ENCODE results near the gene RAD9A.

- TF ChIP-seq, protein P1, sequence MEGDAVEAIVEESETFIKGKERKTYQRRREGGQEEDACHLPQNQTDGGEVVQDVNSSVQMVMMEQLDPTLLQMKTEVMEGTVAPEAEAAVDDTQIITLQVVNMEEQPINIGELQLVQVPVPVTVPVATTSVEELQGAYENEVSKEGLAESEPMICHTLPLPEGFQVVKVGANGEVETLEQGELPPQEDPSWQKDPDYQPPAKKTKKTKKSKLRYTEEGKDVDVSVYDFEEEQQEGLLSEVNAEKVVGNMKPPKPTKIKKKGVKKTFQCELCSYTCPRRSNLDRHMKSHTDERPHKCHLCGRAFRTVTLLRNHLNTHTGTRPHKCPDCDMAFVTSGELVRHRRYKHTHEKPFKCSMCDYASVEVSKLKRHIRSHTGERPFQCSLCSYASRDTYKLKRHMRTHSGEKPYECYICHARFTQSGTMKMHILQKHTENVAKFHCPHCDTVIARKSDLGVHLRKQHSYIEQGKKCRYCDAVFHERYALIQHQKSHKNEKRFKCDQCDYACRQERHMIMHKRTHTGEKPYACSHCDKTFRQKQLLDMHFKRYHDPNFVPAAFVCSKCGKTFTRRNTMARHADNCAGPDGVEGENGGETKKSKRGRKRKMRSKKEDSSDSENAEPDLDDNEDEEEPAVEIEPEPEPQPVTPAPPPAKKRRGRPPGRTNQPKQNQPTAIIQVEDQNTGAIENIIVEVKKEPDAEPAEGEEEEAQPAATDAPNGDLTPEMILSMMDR (IDR thresholded peaks at IDR 0.05): no peak
- TF ChIP-seq EP300 (IDR thresholded peaks at IDR 0.05) (no peak), POLR2AphosphoS5 (IDR thresholded peaks at IDR 0.05) (no peak)
These were observed 49.3 kb downstream of the RAD9A start for GRCh38 chr11:67441098-67441563.
